Stomach (tissue), 9 donors: ENCODE results near the gene GDF2. TPM values are rescaled to one million over a fixed set of nuclear protein-coding genes. Genes with fewer than 3 reads are reported as not detected.

Source experiments
- DNase-seq, 2 donors: peaks; one replicate each; pipeline versions ENCODE4 v3.0.0 to v3.0.0-alpha.2; 2013 to 2019
- H3K27ac ChIP-seq, 5 donors: fragments of 200-600 bp in 4 of 5; sonication (generic) in 4 of 5; one replicate each; pipeline ENCODE4 v1.5.1; 2013 to 2019; ENCODE audit warnings: mild to moderate bottlenecking in 1 of 5, moderate library complexity in 1 of 5
- H3K27me3 ChIP-seq, 3 donors: fragments of 200-600 bp; sonication (generic); one replicate each; pipeline ENCODE4 v1.5.1; 2017 to 2019; ENCODE audit warnings: mixed run types in 1 of 3
- H3K36me3 ChIP-seq, 4 donors: fragments of 200-600 bp; sonication (generic); 1 replicate in 3 of 4; 2 replicates in 1 of 4; pipeline ENCODE4 v1.5.1; 2016 to 2019
- H3K4me1 ChIP-seq, 4 donors: fragments of 200-600 bp; sonication (generic); one replicate each; pipeline ENCODE4 v1.5.1; 2016 to 2019
- H3K4me3 ChIP-seq, 4 donors: fragments of 200-600 bp; sonication (generic) in 3 of 4; one replicate each; pipeline ENCODE4 v1.5.1; 2016 to 2019; ENCODE audit warnings: mild to moderate bottlenecking in 1 of 4
- H3K9me3 ChIP-seq, 4 donors: fragments of 200-600 bp; sonication (generic); one replicate each; pipeline ENCODE4 v1.5.1; 2016 to 2019
- EP300 ChIP-seq: sonication (generic); formaldehyde crosslinking; IDR thresholded peaks from one replicate; pipeline ENCODE4 v1.6.1; 2017; ENCODE audit warnings: antibody characterized with exemption
- POLR2A ChIP-seq, 4 donors: fragments of 450-650 bp; IDR thresholded peaks; one replicate each; pipeline ENCODE4 v1.6.1; 2016; ENCODE audit warnings: antibody characterized with exemption in 4 of 4, control low read depth in 2 of 4, mild to moderate bottlenecking in 1 of 4, moderate library complexity in 1 of 4
- POLR2AphosphoS5 ChIP-seq, 3 donors: sonication (generic); formaldehyde crosslinking; IDR thresholded peaks; one replicate each; pipeline ENCODE4 v1.6.1; 2016; ENCODE audit warnings: antibody characterized with exemption in 3 of 3
- WGBS, 5 donors: extraction: QIAGEN DNeasy Blood & Tissue Kit in 3 of 5; methylation state at CpG; one replicate each; pipeline versions ENCODE4 v1.1.5 to v1.1.7; 2013 to 2018; 5-methylcytosine and 5-hydroxymethylcytosine counted together
- intact Hi-C: fragments of 100-400 bp; cut with DNase I; formaldehyde crosslinking; loops from one replicate; pipeline ENCODE4 v1.15.1; 2023; ENCODE audit warnings: low total_unique reads
- polyA plus RNA-seq, 3 donors: library from polyadenylated mRNA; stranded (reverse); fragments of 200-250 nt; gene quantifications; one replicate each; pipeline ENCODE4 v1.2.3, GENCODE V29; 2013
- total RNA-seq, 5 donors: library from RNA; depleted of rRNA; stranded (reverse); fragments of >200 nt; gene quantifications; one replicate each; pipeline versions ENCODE4 v1.1.0 to v1.2.3, GENCODE V29; 2014 to 2016
- TF ChIP-seq, protein P1 (sequence below), 7 experiments: fragments of 450-650 bp in 4 of 7; fragments of 200-600 bp in 3 of 7; sonication (generic) in 3 of 7; IDR thresholded peaks; one replicate each; pipeline ENCODE4 v1.5.1; 2016 to 2019; ENCODE audit warnings: antibody characterized with exemption in 7 of 7, control low read depth in 2 of 7, mild to moderate bottlenecking in 1 of 7
- donor health status: healthy with polysubstance abuse.
- donor health status: Bipolar disorder and iron deficiency.
- donor health status: healthy.

Gene GDF2
- total and polyA plus RNA-seq, 8 donors = not detected

DNA sequence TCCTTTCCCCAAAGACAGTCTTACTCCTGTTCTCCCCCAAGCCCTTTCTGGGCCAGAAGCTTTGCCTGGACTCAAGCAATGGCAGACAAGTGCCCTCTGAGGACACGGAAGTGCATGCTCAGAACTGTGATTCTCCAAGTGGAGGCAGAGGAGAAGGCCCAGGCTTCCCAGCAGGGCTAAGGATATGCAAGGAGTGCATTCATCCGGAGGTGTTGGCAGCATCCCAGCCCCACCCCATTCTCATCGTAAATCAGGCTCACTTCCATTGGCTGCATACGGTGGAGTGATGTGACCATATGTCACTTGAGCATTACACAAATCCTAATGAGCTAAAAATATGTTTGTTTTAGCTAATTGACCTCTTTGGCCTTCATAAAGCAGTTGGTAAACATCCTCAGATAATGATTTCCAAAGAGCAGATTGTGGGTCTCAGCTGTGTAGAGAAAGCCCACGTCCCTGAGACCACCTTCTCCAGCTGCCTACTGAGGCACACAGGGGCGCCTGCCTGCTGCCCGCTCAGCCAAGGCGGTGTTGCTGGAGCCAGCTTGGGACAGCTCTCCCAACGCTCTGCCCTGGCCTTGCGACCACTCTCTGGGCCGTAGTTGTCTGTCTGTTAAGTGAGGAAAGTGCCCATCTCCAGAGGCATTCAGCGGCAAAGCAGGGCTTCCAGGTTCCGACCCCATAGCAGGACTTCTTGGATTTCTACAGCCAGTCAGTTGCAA lies 24.5 kb downstream of the GDF2 start:
- no peak overlapping the region for H3K4me3 ChIP-seq
- 69 to 76% (median 75%) methylated on average over 13 of the region's 13 CpGs for WGBS, 5 donors
- H3K4me1 ChIP-seq = no peaks in the 10 kb centered on the region
- intact Hi-C loops = no loop called here
- no peaks in the 10 kb centered on the region for H3K36me3 ChIP-seq
- no peaks in the 10 kb centered on the region for H3K9me3 ChIP-seq
- H3K27ac ChIP-seq = no peak overlapping the region
- no peaks in the 10 kb centered on the region for H3K27me3 ChIP-seq
- DNase-seq = peak in 1 of 2 donors; percentile 38
- no peak for TF ChIP-seq POLR2A (IDR thresholded peaks at IDR 0.05)
- no peak for TF ChIP-seq EP300
- no peak for TF ChIP-seq POLR2AphosphoS5 (IDR thresholded peaks at IDR 0.05)
- TF ChIP-seq, protein P1, sequence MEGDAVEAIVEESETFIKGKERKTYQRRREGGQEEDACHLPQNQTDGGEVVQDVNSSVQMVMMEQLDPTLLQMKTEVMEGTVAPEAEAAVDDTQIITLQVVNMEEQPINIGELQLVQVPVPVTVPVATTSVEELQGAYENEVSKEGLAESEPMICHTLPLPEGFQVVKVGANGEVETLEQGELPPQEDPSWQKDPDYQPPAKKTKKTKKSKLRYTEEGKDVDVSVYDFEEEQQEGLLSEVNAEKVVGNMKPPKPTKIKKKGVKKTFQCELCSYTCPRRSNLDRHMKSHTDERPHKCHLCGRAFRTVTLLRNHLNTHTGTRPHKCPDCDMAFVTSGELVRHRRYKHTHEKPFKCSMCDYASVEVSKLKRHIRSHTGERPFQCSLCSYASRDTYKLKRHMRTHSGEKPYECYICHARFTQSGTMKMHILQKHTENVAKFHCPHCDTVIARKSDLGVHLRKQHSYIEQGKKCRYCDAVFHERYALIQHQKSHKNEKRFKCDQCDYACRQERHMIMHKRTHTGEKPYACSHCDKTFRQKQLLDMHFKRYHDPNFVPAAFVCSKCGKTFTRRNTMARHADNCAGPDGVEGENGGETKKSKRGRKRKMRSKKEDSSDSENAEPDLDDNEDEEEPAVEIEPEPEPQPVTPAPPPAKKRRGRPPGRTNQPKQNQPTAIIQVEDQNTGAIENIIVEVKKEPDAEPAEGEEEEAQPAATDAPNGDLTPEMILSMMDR (IDR thresholded peaks at IDR 0.05) = no peak

DNA sequence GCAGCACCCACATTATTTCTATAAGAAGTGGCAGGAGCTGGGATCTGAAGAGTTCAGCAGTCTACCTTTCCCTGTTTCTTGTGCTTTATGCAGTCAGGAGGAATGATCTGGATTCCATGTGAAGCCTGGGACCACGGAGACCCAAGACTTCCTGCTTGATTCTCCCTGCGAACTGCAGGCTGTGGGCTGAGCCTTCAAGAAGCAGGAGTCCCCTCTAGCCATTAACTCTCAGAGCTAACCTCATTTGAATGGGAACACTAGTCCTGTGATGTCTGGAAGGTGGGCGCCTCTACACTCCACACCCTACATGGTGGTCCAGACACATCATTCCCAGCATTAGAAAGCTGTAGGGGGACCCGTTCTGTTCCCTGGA lies 25.0 kb downstream of the GDF2 start:
- WGBS, 5 donors = 71 to 82% (median 80%) methylated on average over 3 to 4 of the region's 4 CpGs
- H3K27ac ChIP-seq = no peak overlapping the region

DNA sequence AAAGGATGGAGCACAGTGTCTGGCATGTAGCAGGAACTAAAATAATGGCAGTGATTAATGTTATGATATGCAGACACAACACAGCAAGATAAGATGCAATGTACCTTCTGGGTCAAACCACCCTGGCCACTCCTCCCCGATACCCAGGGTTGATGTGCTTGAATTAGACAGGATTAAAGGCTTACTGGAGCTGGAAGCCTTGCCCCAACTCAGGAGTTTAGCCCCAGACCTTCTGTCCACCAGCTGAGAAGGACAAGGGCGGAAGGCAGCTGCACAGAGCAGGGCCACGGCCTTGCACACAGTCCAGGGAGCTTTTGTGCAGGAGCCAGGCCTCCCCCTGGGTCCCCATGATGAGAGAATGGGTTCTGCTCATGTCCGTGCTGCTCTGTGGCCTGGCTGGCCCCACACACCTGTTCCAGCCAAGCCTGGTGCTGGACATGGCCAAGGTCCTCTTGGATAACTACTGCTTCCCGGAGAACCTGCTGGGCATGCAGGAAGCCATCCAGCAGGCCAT lies 25.9 kb downstream of the GDF2 start, which contains the start of gene RBP3:
Gene RBP3, plus strand, starts transcription at position 226 of the 514 bp plus-strand sequence. Its CDS starts 122 bp downstream, at position 348.
- no peak for DNase-seq
- no peaks in the 10 kb centered on the region for H3K27me3 ChIP-seq
- no peaks in the 10 kb centered on the region for H3K4me1 ChIP-seq
- H3K4me3 ChIP-seq = no peak within 1 kb of the TSS
- no peaks in the 10 kb centered on the region for H3K36me3 ChIP-seq
- no peaks in the 10 kb centered on the region for H3K9me3 ChIP-seq
- intact Hi-C loops = no loop called here
- 74 to 87% (median 85%) methylated on average over 4 to 5 of the region's 5 CpGs for WGBS, 5 donors
- no peak for TF ChIP-seq EP300
- TF ChIP-seq POLR2A (IDR thresholded peaks at IDR 0.05) = no peak
- TF ChIP-seq POLR2AphosphoS5 (IDR thresholded peaks at IDR 0.05) = no peak
- TF ChIP-seq, protein P1 (IDR thresholded peaks at IDR 0.05) = no peak
- no peak within 1 kb of the TSS for H3K27ac ChIP-seq

More for the DNA sequence above, 25.0 kb downstream of the GDF2 start:
- Histone ChIP-seq H3K36me3 (no peaks in the 10 kb centered on the region), H3K27me3 (no peaks in the 10 kb centered on the region), H3K4me3 (no peak overlapping the region), H3K9me3 (no peaks in the 10 kb centered on the region), H3K4me1 (no peaks in the 10 kb centered on the region)
- DNase-seq = no peak
- intact Hi-C loops = no loop called here
- no peak for TF ChIP-seq POLR2AphosphoS5 (IDR thresholded peaks at IDR 0.05)
- TF ChIP-seq, protein P1 (IDR thresholded peaks at IDR 0.05) = no peak
- TF ChIP-seq POLR2A (IDR thresholded peaks at IDR 0.05) = no peak
- no peak for TF ChIP-seq EP300

DNA sequence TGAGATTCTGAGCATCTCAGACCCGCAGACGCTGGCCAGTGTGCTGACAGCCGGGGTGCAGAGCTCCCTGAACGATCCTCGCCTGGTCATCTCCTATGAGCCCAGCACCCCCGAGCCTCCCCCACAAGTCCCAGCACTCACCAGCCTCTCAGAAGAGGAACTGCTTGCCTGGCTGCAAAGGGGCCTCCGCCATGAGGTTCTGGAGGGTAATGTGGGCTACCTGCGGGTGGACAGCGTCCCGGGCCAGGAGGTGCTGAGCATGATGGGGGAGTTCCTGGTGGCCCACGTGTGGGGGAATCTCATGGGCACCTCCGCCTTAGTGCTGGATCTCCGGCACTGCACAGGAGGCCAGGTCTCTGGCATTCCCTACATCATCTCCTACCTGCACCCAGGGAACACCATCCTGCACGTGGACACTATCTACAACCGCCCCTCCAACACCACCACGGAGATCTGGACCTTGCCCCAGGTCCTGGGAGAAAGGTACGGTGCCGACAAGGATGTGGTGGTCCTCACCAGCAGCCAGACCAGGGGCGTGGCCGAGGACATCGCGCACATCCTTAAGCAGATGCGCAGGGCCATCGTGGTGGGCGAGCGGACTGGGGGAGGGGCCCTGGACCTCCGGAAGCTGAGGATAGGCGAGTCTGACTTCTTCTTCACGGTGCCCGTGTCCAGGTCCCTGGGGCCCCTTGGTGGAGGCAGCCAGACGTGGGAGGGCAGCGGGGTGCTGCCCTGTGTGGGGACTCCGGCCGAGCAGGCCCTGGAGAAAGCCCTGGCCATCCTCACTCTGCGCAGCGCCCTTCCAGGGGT lies 26.6 kb downstream of the GDF2 start:
- Histone ChIP-seq H3K4me3 (no peak overlapping the region), H3K27me3 (no peaks in the 10 kb centered on the region), H3K4me1 (no peaks in the 10 kb centered on the region), H3K27ac (no peak overlapping the region), H3K36me3 (no peaks in the 10 kb centered on the region), H3K9me3 (no peaks in the 10 kb centered on the region)
- intact Hi-C loops = no loop called here
- DNase-seq = no peak
- no peak for TF ChIP-seq POLR2A (IDR thresholded peaks at IDR 0.05)
- TF ChIP-seq POLR2AphosphoS5 (IDR thresholded peaks at IDR 0.05) = no peak
- TF ChIP-seq EP300 = no peak
- TF ChIP-seq, protein P1 (IDR thresholded peaks at IDR 0.05) = no peak
- 87 to 93% (median 89%) methylated on average over 31 to 36 of the region's 36 CpGs for WGBS, 5 donors
